ENCODE data around the gene LRRC8D.

Gene LRRC8D

DNA sequence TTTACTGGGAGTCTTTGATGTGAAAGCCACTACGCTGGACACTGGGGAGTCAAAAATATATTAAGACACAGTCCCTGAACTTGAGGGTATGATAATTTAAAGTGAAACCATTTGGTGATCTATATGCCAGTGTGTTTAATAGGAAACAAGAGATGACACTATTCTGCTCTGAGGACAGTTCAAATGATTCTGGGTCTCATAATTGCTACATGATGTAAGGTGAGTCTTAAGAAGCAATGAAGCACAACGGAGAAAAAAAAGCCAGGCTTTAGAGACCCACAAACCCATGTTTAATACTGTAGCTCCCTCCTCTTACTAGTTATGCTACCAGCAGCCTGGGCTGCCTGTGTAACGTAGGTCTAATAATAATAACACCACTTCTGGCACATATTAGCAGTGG lies 14.2 kb upstream of the LRRC8D start:
- in situ Hi-C loops (cut with MboI; ENCODE audit: low sequenced_read_pairs), result no loop called here

DNA sequence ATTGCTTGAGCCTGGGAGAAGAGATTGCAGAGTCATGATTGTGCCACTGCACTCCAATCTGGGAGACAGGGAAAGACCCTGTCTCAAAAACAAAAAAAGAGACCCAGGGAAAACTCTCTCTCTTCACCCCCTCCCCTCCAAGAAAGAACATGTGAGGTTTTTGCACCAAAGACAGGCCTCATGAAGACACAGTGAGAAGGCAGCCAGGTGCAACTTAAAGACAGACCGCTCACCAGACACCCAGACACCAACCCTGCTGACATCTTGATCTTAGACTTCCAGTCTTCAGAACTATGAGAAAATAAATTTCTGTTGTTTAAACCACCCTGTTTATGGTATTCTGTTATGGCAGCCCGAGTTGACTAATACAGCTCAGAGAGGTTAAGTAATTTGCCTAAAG lies 13.3 kb upstream of the LRRC8D start:
- in situ Hi-C loops (cut with MboI; ENCODE audit: low sequenced_read_pairs), result no loop called here

- in situ Hi-C loops (cut with MboI; ENCODE audit: low sequenced_read_pairs), result no loop called here
Measured at GRCh38 chr1:89807983-89808382, 12.8 kb upstream of the LRRC8D start.

DNA sequence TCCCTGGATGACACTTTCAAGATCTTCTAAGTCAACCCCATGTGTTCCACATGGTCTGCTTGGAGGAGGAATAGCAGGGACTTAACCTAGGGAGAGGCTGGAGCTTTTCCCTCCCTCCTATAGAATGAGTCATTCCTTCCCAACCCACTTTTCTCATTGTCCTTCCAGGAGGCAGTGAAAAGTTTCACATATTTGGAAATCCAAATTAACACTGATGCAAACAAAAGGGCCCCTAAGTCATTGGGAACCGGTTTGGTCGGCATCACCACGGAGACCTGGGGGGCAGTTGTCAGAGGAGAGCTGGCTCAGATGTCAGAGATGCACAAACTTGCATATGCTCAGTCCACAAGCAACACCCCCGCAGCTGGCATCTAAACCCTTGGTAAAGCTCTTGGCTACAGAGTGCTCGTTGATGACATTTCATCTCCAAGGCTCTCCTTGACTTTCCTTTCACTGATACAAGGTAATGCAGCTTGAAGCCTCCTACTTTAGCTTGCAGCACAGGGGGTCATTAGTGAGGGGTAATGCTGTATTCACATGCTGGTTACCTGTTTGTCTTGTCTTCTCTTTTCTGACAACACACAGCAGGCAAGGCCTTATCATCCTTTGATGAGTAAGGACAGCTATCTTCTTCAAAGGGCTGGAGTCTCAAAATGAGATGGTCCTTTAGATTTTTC lies 12.3 kb upstream of the LRRC8D start:
- in situ Hi-C loops (cut with MboI; ENCODE audit: low sequenced_read_pairs), result no loop called here

GRCh38 chr1:89809556-89809955 lies 11.3 kb upstream of the LRRC8D start:
- in situ Hi-C loops (cut with MboI; ENCODE audit: low sequenced_read_pairs), result no loop called here

DNA sequence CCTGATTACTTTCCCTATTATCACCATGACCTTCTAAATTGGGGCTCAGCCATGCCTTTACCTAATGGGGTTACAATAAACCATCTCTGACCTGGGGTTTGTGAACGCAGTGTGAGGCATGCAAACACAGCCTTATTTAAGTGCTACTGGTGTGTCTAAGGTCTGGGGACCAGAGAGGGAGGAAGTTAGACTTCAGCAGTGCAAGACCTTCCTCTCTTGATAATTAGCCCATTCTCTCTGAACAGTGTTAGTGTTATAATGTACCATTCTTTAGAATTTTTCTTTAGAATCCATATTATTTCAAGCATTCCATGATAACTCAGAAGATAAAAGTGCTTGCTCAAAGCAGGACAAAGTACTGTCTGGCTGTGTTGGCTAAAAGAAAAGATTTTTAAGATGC lies 10.5 kb upstream of the LRRC8D start:
- in situ Hi-C loops (cut with MboI; ENCODE audit: low sequenced_read_pairs), result no loop called here

DNA sequence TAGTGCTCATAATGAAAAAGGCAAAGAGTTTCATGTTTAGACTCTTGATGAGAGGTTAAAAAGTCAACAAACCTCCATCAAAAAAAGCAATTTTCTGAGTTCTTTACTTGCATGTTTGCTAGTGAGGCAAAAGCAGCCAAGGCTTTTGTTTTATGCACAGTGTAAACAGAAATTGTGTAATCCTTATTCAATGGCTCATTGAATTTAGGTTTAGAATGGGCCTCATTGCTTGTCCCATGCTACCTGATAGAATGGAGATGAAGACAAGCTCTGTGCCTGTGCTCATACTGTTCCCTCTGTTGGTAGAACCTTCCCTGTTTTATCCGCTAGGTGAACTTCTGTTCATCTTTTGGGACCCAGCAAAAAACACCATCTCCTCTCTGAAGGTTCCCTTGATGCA lies 10.0 kb upstream of the LRRC8D start:
- in situ Hi-C loops (cut with MboI; ENCODE audit: low sequenced_read_pairs), result no loop called here

DNA sequence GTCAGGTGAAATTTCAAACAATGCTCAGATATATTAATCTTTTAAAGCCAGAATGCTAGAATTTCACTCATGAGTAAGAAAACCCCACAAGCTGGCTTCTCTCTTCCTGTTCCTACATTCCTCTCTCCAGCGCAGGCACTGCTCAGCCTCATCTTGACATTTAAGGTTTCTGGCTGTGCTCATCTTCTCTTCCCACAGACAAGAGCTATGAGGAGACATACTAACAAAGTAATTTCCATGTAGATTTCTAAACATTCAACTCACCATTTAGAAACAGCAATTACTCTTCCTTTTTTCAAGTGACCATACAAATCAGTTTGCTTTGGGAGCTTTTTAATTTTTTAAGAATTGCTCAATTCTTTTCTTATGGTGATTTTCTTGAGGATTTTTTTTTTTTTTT lies 7.8 kb upstream of the LRRC8D start:
- in situ Hi-C loops (cut with MboI; ENCODE audit: low sequenced_read_pairs), result no loop called here

DNA sequence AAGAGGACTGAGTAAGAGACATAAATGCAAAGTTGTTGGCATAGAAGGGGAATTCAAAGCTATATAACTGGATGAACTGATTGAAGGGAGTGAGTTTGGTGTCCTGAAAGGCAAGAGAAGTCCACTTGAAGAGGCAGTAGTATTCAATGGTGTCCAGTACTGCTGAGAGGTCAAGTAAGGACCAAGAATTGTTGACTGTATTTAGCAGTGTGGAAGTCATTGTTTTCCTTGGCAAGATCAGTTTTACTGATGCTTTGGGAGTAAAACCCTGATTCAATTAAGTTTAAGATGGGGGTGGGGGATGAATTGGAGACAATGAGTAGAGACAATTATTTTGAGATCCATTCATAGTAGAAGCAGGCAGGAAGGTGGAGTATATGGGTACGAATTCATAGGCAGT lies 5.8 kb upstream of the LRRC8D start:
- in situ Hi-C loops (cut with MboI; ENCODE audit: low sequenced_read_pairs), result no loop called here

DNA sequence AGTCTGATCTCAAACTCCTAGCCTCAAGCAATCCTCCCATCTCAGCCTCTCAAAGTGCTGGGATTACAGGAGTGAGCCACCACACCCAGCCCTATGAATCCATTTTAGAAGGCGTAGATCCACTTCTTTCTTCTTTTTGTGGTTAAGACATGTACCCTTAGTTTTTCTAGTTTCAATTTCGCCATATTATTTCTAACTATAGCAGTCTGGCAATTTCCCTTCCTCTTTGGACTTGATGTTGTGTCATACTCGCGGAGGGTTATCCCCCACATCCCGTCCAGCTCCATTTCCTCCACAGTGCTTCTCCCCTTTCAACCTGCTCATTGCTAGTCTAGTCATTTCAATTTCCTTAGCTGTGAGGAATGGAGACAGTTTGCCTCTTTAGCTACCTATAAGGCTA lies 5.2 kb upstream of the LRRC8D start:
- in situ Hi-C loops (cut with MboI; ENCODE audit: low sequenced_read_pairs), result no loop called here

DNA sequence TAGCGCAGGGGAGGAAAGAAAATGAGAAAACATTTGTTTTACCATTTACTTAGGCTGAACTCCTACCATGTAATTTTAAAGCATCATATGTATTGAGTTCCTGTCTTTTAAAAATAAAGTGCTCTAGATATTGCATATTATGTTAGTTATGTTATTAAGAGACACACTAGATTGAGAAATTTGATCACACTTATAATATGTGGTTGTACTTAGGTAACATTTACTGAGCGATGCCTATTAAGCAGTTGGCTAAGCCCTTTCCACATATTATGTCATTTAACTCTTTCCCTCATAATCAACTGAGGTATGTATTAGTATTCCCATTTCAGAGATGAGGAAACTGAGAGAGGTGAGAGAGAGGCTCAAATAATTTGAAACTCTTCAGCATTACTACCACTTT lies 4.5 kb upstream of the LRRC8D start:
- in situ Hi-C loops (cut with MboI; ENCODE audit: low sequenced_read_pairs), result no loop called here

DNA sequence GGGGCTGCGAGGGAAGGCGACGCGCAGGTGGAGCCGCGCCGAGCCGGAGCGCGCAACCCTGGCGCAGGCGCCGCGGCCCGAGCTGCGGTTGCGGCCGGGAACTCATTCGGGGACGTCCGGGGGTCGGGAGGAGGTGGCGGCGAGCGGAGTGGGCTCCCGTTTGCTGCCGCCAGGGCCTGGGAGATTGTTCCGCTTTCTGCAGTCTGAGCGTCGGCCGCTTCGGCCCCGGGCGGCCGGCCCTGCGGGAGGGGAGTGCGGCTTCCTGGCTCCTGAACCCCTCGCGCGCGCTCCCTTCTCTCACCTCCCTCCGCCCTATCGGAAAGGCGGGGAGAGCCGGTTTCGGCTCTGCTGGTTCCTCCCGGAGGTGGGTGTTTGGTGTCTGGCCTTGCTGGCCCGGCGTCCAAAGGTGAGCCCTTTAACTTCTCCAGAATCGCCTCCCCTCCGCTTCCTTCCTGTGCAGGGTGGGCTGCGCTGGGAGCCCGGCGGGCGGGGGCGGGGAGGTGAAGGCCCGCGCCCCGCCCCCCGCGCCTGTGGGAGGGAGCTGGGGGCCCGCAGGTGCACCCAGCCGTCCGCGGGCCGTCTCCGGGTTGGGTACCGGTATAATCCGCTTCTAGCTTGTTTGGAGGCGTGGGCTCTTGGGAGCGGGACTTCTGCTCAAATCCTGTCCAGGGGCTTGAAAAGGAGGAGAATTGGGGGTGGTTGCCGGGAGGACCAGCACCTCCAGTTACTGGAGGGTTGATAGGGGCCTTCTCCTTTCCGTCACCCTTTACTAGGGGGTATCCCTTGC lies 683 bp downstream of the LRRC8D start:
- in situ Hi-C loops (cut with MboI; ENCODE audit: low sequenced_read_pairs), result no loop called here

DNA sequence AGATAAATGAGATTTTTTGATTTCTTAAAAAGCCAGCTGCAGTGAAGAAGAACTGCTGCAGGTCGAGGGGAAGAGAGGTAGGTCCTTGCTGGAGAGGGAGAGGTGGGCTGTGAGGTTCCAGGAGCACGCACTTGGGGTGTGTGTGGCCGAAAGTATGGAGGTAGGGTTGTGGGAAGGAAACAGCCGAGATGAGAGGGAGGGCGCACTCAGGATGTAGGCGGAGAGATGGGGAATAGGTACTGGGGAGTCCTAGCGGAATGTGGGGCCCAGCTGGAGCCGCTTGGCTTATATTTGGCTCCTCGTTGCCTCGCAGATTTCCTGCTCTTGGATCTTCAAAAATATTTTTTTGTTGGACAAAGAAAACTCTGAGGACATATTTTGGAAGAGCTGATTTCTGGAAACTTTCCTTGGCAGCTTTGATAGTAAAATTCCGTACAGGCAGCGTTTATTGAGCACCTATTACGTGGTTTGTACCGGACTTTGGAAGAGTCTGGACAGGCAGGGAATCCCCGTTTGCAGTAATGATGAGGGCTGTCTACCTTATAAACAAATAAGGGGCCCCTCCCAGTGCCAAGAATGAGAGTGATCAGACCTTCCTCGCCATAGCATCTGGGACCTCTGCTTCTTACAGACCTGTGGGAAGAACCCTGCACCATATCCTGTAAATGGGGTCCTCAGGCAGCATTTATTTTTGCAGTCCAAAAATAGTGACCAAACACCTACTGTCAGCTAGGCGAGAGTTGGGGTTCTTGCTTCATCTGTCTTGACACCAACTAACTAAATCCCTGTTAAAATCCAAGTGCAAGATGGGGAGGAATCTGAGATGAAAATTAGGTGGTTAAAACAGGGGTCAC lies 1.5 kb downstream of the LRRC8D start:
- in situ Hi-C loops (cut with MboI; ENCODE audit: low sequenced_read_pairs), result no loop called here

DNA sequence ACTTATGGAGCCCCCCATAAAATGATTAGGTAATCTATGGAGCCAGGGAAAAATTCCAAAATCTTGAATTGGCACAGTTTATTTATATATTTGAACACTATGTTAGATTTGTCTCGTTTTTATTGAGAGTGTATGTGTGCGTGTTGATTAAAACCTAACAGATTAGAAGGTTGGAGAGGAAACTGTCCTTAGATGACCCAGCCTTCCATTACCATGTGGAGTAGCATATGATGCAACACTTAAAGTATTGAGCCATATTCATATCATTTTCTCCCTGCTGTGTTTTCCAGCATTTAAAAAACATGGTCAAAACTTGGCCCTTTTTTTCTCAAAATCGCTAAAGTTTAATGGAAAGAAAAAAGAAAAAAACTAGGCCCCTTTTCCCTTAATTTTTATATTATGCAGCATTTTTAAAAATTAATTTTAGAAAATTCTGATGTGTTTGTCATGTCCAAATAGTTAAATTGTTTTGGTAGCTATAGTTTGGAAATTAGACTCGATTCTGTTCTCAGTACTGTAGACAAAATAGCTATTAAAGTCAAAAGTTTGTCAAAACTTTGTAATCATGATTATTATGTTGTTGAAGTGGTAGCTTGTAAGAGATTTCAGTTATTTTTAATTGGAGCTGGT lies 2.3 kb downstream of the LRRC8D start:
- in situ Hi-C loops (cut with MboI; ENCODE audit: low sequenced_read_pairs), result no loop called here

DNA sequence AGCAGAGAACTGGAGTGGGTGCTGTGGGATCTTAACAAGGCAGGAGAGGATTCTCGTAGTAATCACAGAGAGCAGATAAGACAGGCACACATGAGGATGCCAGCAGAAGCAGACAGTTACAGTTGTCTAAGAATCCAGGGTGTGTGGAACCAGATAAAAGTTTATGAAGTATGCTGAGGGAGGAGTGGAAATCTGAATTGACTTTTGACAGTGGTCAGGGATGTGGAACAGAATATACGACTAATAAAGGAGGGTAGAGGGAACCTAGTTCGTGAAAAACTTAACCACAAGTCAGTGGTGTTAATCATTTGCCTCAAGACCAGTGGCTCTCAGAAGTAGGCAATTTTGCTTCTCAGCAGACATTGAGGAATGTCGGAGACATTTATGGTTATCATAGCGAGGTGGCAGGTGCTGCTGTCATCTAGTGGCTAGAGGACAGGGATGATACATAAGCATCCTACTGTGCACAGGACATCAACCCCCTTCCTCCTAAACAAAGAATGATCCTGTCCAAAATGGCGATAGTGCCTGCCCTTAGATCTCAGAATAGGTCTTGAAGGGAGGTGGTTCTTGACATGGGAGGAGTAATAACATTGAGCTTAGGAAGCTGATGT lies 3.0 kb downstream of the LRRC8D start:
- in situ Hi-C loops (cut with MboI; ENCODE audit: low sequenced_read_pairs), result no loop called here

DNA sequence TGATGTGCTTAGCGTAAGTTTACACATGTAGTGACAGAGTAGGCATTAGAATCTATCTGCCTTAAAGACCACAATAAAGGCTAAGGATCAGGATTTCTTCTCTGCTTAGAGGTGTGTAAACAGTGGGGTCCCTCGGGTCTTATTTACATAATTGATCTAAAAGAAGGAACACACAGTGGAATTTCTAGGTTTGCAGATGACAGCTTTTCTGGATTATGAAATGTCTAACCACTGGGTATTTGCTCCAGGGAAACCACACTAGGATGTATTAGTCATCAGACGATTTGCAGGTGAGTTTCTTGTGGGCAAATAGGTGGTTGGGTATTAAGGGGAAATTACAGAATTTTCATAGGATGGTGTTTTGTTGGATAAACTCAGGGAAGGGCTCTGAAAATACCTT lies 5.8 kb downstream of the LRRC8D start:
- in situ Hi-C loops (cut with MboI; ENCODE audit: low sequenced_read_pairs), result no loop called here

- in situ Hi-C loops (cut with MboI; ENCODE audit: low sequenced_read_pairs), result no loop called here
Measured at GRCh38 chr1:89827330-89827729, 6.5 kb downstream of the LRRC8D start.

GRCh38 chr1:89827902-89828301 lies 7.1 kb downstream of the LRRC8D start:
- in situ Hi-C loops (cut with MboI; ENCODE audit: low sequenced_read_pairs), result no loop called here

- in situ Hi-C loops (cut with MboI; ENCODE audit: low sequenced_read_pairs), result no loop called here
Measured at GRCh38 chr1:89829186-89829585, 8.4 kb downstream of the LRRC8D start.

DNA sequence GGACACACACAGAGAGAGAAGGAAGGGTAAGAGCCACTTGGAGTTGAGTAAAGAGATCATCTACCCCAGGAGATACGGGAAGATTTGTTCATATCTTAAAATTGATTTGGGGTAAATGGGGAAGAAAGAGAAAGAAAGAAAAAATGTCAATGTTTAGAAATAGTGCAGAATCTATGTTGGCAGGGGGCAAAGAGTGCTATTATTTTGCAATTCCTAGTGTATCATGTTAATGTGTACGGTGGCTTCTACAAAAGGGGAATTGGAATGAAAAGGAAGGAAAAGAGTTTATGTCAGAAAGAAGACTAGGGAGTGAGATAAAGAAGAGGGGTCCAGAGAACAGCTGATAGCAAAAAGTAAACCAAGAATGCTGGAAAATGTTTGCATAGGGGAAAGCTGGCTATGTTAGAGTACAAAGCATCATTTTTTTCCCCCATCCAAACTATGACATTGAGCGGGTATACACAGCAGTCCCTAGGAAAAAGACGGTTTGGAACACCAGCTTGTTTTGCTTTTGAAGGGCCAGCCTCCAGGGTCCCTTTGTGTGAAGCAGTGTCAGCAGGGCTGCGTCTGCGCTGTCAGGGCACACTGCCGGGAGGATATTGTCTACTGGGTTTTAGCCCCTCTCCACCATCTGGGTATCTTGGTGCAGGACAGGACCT lies 10.8 kb downstream of the LRRC8D start:
- in situ Hi-C loops (cut with MboI; ENCODE audit: low sequenced_read_pairs), result no loop called here

All from hTERT RPE-1 (cell line).